Thymus (tissue), 11 donors: ENCODE measurements around the gene PRR9. TPM values are rescaled to one million over a fixed set of nuclear protein-coding genes. Genes with fewer than 3 reads are reported as not detected.
A peak's percentile ranks its signal among the peaks of the same experiment; 100 is the strongest.
"Not testable (repeated sequence)": the region's sequence is repeated elsewhere in the genome, so short reads cannot be mapped to it uniquely, and the experiment has no call there.

Experiments
- DNase-seq, 9 donors: peaks; one replicate each; pipeline ENCODE4 v3.0.0-alpha.2; 2013; ENCODE audit warnings: low spot score in 9 of 9, low read depth in 6 of 9, missing footprints in 1 of 9
- H3K27ac ChIP-seq, 2 donors: one replicate each; pipeline ENCODE4 v1.5.1; 2013; ENCODE audit warnings: control low read depth in 1 of 2, low read depth in 1 of 2, low read length in 1 of 2, mild to moderate bottlenecking in 1 of 2, moderate library complexity in 1 of 2
- H3K27me3 ChIP-seq, 2 donors: one replicate each; pipeline ENCODE4 v1.5.1; 2013; ENCODE audit warnings: low read length in 1 of 2; ENCODE audit not compliant: control insufficient read depth in 2 of 2, insufficient read depth in 1 of 2
- H3K36me3 ChIP-seq, 2 donors: one replicate each; pipeline ENCODE4 v1.5.1; 2013; ENCODE audit warnings: low read length in 1 of 2, mild to moderate bottlenecking in 1 of 2, moderate library complexity in 1 of 2; ENCODE audit not compliant: control insufficient read depth in 2 of 2, insufficient read depth in 2 of 2
- H3K4me1 ChIP-seq, 2 donors: one replicate each; pipeline ENCODE4 v1.5.1; 2013; ENCODE audit warnings: low read length in 2 of 2; ENCODE audit not compliant: control insufficient read depth in 2 of 2, insufficient read depth in 2 of 2
- H3K4me3 ChIP-seq, 2 donors: one replicate each; pipeline ENCODE4 v1.5.1; 2013; ENCODE audit warnings: low read length in 2 of 2, control low read depth in 1 of 2, mild to moderate bottlenecking in 1 of 2
- H3K9me3 ChIP-seq, 2 donors: one replicate each; pipeline ENCODE4 v1.5.1; 2013; ENCODE audit warnings: low read length in 1 of 2, mild to moderate bottlenecking in 1 of 2; ENCODE audit not compliant: control insufficient read depth in 2 of 2, insufficient read depth in 1 of 2
- WGBS: extraction: QIAGEN DNeasy Blood & Tissue Kit; methylation state at CpG from one replicate; pipeline ENCODE4 v1.1.7; 2013; 5-methylcytosine and 5-hydroxymethylcytosine counted together
- polyA plus RNA-seq: library from polyadenylated mRNA; stranded (reverse); fragments of 200-250 nt; gene quantifications from one replicate; pipeline ENCODE4 v1.2.3, GENCODE V29; 2013
- total RNA-seq: library from RNA; stranded (reverse); fragments of 120-200 nt; gene quantifications from one replicate; pipeline ENCODE4 v1.2.4, GENCODE V29; 2013
- donor health status: healthy.

PRR9 gene
- total and polyA plus RNA-seq, 2 donors, result 0.33 to 3.1 TPM

- peak in 2 of 9 donors; percentile 31 to 41 for DNase-seq
- 64% methylated on average over 16 of the region's 16 CpGs for WGBS
- not testable (repeated sequence) for H3K27me3 ChIP-seq, H3K4me3 ChIP-seq, H3K36me3 ChIP-seq, H3K9me3 ChIP-seq, H3K4me1 ChIP-seq, H3K27ac ChIP-seq
Measured at GRCh38 chr1:153223040-153223891, 5.9 kb downstream of the PRR9 start.

- H3K4me1 ChIP-seq, result no peaks in the 10 kb centered on the region
- H3K27me3 ChIP-seq, result no peaks in the 10 kb centered on the region
- no peaks in the 10 kb centered on the region for H3K36me3 ChIP-seq
- no peak overlapping the region for H3K27ac ChIP-seq
- no peak overlapping the region for H3K4me3 ChIP-seq
- H3K9me3 ChIP-seq, result no peaks in the 10 kb centered on the region
- 84% methylated on average over 2 of the region's 2 CpGs for WGBS
- DNase-seq, result no peak
Measured at GRCh38 chr1:153227810-153228209, 10.4 kb downstream of the PRR9 start.

GRCh38 chr1:153228491-153228890, 11.1 kb downstream of the PRR9 start:
- no peaks in the 10 kb centered on the region for H3K36me3 ChIP-seq
- no peaks in the 10 kb centered on the region for H3K27me3 ChIP-seq
- 97% methylated on average over 1 of the region's 1 CpG for WGBS
- H3K9me3 ChIP-seq, result no peaks in the 10 kb centered on the region
- H3K27ac ChIP-seq, result no peak overlapping the region
- H3K4me1 ChIP-seq, result no peaks in the 10 kb centered on the region
- no peak overlapping the region for H3K4me3 ChIP-seq
- DNase-seq, result no peak

GRCh38 chr1:153229076-153229829, 11.9 kb downstream of the PRR9 start:
- H3K9me3 ChIP-seq, H3K27ac ChIP-seq, H3K4me1 ChIP-seq, H3K4me3 ChIP-seq, H3K27me3 ChIP-seq, H3K36me3 ChIP-seq: not testable (repeated sequence)
- WGBS, result 73% methylated on average over 12 of the region's 12 CpGs
- peak in 1 of 9 donors; percentile 18 for DNase-seq

GRCh38 chr1:153231363-153231762, 14.0 kb downstream of the PRR9 start:
- no peaks in the 10 kb centered on the region for H3K9me3 ChIP-seq
- H3K36me3 ChIP-seq, result no peaks in the 10 kb centered on the region
- no peak for DNase-seq
- 88% methylated on average over 4 of the region's 4 CpGs for WGBS
- H3K27me3 ChIP-seq, result no peaks in the 10 kb centered on the region
- no peak overlapping the region for H3K27ac ChIP-seq
- no peaks in the 10 kb centered on the region for H3K4me1 ChIP-seq
- H3K4me3 ChIP-seq, result no peak overlapping the region

GRCh38 chr1:153231785-153232184, 14.4 kb downstream of the PRR9 start:
- 18% methylated on average over 2 of the region's 2 CpGs for WGBS
- no peak overlapping the region for H3K27ac ChIP-seq
- H3K36me3 ChIP-seq, result no peaks in the 10 kb centered on the region
- H3K27me3 ChIP-seq, result no peaks in the 10 kb centered on the region
- no peak for DNase-seq
- H3K4me1 ChIP-seq, result no peaks in the 10 kb centered on the region
- H3K9me3 ChIP-seq, result no peaks in the 10 kb centered on the region
- no peak overlapping the region for H3K4me3 ChIP-seq

- Histone ChIP-seq H3K27me3 (no peaks in the 10 kb centered on the region), H3K4me1 (no peaks in the 10 kb centered on the region), H3K27ac (no peak overlapping the region), H3K9me3 (no peaks in the 10 kb centered on the region), H3K4me3 (no peak overlapping the region), H3K36me3 (no peaks in the 10 kb centered on the region)
- DNase-seq, result no peak
- WGBS, result 87% methylated on average over 3 of the region's 3 CpGs
Measured at GRCh38 chr1:153232553-153232952, 15.2 kb downstream of the PRR9 start.

GRCh38 chr1:153233448-153233847, 16.1 kb downstream of the PRR9 start:
- WGBS, result 85% methylated on average over 1 of the region's 1 CpG
- H3K4me3 ChIP-seq, result no peak overlapping the region
- no peaks in the 10 kb centered on the region for H3K36me3 ChIP-seq
- DNase-seq, result no peak
- H3K27ac ChIP-seq, result no peak overlapping the region
- no peaks in the 10 kb centered on the region for H3K27me3 ChIP-seq
- H3K9me3 ChIP-seq, result no peaks in the 10 kb centered on the region
- H3K4me1 ChIP-seq, result no peaks in the 10 kb centered on the region

GRCh38 chr1:153238527-153238926, 21.1 kb downstream of the PRR9 start:
- Histone ChIP-seq H3K9me3 (no peaks in the 10 kb centered on the region), H3K4me3 (no peak overlapping the region), H3K27ac (no peak overlapping the region), H3K4me1 (no peaks in the 10 kb centered on the region), H3K36me3 (no peaks in the 10 kb centered on the region), H3K27me3 (no peaks in the 10 kb centered on the region)
- 97% methylated on average over 2 of the region's 2 CpGs for WGBS
- no peak for DNase-seq
